ENCODE measurements around the gene GFPT1. TPM values are rescaled to one million over a fixed set of nuclear protein-coding genes. Genes with fewer than 3 reads are reported as not detected.
"Not testable (repeated sequence)": the region's sequence is repeated elsewhere in the genome, so short reads cannot be mapped to it uniquely, and the experiment has no call there.

GFPT1 gene
- total RNA-seq, 5 donors from 2014 or later (not counting 1 experiment from before 2014, with no cell fraction given), result 14.9 to 22.1 (median 19.8) TPM

- H3K4me1 ChIP-seq (ENCODE audit: control insufficient read depth in 1 of 2, extremely low read depth in 1 of 2, insufficient read depth in 2 of 2, low read length in 2 of 2), result no peaks in the 10 kb centered on the region
- no peaks in the 10 kb centered on the region for H3K9me3 Mint-ChIP-seq
- H3K27me3 ChIP-seq (replicated peaks in 1 of 2; ENCODE audit: control insufficient read depth in 2 of 2, extremely low read depth in 1 of 2, insufficient read depth in 2 of 2, low read length in 1 of 2), result no peaks in the 10 kb centered on the region
- ATAC-seq (replicated peaks in 1 of 4) (no peak), DNase-seq (no peak)
- H3K27me3 Mint-ChIP-seq, result no peaks in the 10 kb centered on the region
- H3K9me3 ChIP-seq, result no peaks in the 10 kb centered on the region
- no peak overlapping the region for H3K4me3 Mint-ChIP-seq
- no peak overlapping the region for H3K27ac Mint-ChIP-seq
- no peak overlapping the region for H3K27ac ChIP-seq (ENCODE audit: low read length)
- no peak overlapping the region for H3K4me3 ChIP-seq (ENCODE audit: control insufficient read depth in 1 of 2, extremely low read depth in 1 of 2, low read length in 1 of 2)
- POLR2A ChIA-PET, result interaction anchor here in 1 of 2 donors (0.6 kb wide), 1 partner anchor 1586 kb away, joined by 3 read pairs; no protein-coding TSS in a partner anchor
- no CpG with 5 or more reads among the region's 1 CpG for WGBS (ENCODE audit: insufficient coverage)
- CTCF ChIA-PET, result interaction anchor here in 1 of 2 donors (0.8 kb wide), 1 partner anchor 67 kb away, joined by 3 read pairs; the partner anchor contains the start of gene NFU1
- peaks cover 50% of the 10 kb centered on the region for H3K36me3 Mint-ChIP-seq
- H3K4me1 Mint-ChIP-seq, result peaks cover 0 to 5% (median 1%) of the 10 kb centered on the region in 3 donors
- peaks cover 17 to 53% of the 10 kb centered on the region in 2 donors for H3K36me3 ChIP-seq (ENCODE audit: control insufficient read depth in 2 of 2, extremely low read depth in 1 of 2, insufficient read depth in 1 of 2, low read length in 1 of 2)
Observed at GRCh38 chr2:69369802-69370201, 17.2 kb downstream of the GFPT1 start.

GRCh38 chr2:69368588-69368987 is 18.4 kb downstream of the GFPT1 start:
- Histone ChIP-seq H3K9me3 (no peaks in the 10 kb centered on the region), H3K4me1 (ENCODE audit: control insufficient read depth in 1 of 2, extremely low read depth in 1 of 2, insufficient read depth in 2 of 2, low read length in 2 of 2) (no peaks in the 10 kb centered on the region), H3K27ac (ENCODE audit: low read length) (no peak overlapping the region), H3K4me3 (ENCODE audit: control insufficient read depth in 1 of 2, extremely low read depth in 1 of 2, low read length in 1 of 2) (no peak overlapping the region), H3K27me3 (replicated peaks in 1 of 2; ENCODE audit: control insufficient read depth in 2 of 2, extremely low read depth in 1 of 2, insufficient read depth in 2 of 2, low read length in 1 of 2) (no peaks in the 10 kb centered on the region), H3K36me3 (ENCODE audit: control insufficient read depth in 2 of 2, extremely low read depth in 1 of 2, insufficient read depth in 1 of 2, low read length in 1 of 2) (peaks cover 17 to 54% of the 10 kb centered on the region in 2 donors)
- peaks cover 52% of the 10 kb centered on the region for H3K36me3 Mint-ChIP-seq
- no peaks in the 10 kb centered on the region for H3K9me3 Mint-ChIP-seq
- POLR2A ChIA-PET, result interaction anchor here in 1 of 2 donors (0.6 kb wide), 1 partner anchor 228 kb away, joined by 5 read pairs; no protein-coding TSS in a partner anchor
- DNase-seq, result no peak
- 100% methylated on average over 4 of the region's 7 CpGs for WGBS (ENCODE audit: insufficient coverage)
- CTCF ChIA-PET, result no interaction called here
- peaks cover 0 to 4% (median 0%) of the 10 kb centered on the region in 3 donors for H3K4me1 Mint-ChIP-seq
- no peaks in the 10 kb centered on the region for H3K27me3 Mint-ChIP-seq
- H3K27ac Mint-ChIP-seq, result no peak overlapping the region
- no peak for ATAC-seq (replicated peaks in 1 of 4)
- H3K4me3 Mint-ChIP-seq, result no peak overlapping the region

- Histone ChIP-seq H3K27ac (ENCODE audit: low read length) (no peak overlapping the region), H3K4me3 (ENCODE audit: control insufficient read depth in 1 of 2, extremely low read depth in 1 of 2, low read length in 1 of 2) (no peak overlapping the region), H3K36me3 (ENCODE audit: control insufficient read depth in 2 of 2, extremely low read depth in 1 of 2, insufficient read depth in 1 of 2, low read length in 1 of 2) (peaks cover 2 to 69% of the 10 kb centered on the region in 2 donors), H3K4me1 (ENCODE audit: control insufficient read depth in 1 of 2, extremely low read depth in 1 of 2, insufficient read depth in 2 of 2, low read length in 2 of 2) (no peaks in the 10 kb centered on the region), H3K27me3 (replicated peaks in 1 of 2; ENCODE audit: control insufficient read depth in 2 of 2, extremely low read depth in 1 of 2, insufficient read depth in 2 of 2, low read length in 1 of 2) (no peaks in the 10 kb centered on the region), H3K9me3 (no peaks in the 10 kb centered on the region)
- CTCF ChIA-PET, result no interaction called here
- Mint-ChIP-seq H3K27me3 (no peaks in the 10 kb centered on the region), H3K4me1 (no peaks in the 10 kb centered on the region), H3K27ac (no peak overlapping the region), H3K4me3 (no peak overlapping the region), H3K36me3 (peaks cover 49% of the 10 kb centered on the region), H3K9me3 (no peaks in the 10 kb centered on the region)
- DNase-seq, result no peak
- POLR2A ChIA-PET, result no interaction called here
- no peak for ATAC-seq (replicated peaks in 1 of 4)
Observed at GRCh38 chr2:69359371-69359770, 27.7 kb downstream of the GFPT1 start.

- Mint-ChIP-seq H3K4me1 (no peaks in the 10 kb centered on the region), H3K27me3 (no peaks in the 10 kb centered on the region), H3K9me3 (no peaks in the 10 kb centered on the region), H3K4me3 (no peak overlapping the region), H3K27ac (no peak overlapping the region), H3K36me3 (peaks cover 54% of the 10 kb centered on the region)
- ChIA-PET CTCF (no interaction called here), POLR2A (no interaction called here)
- DNase-seq (no peak), ATAC-seq (replicated peaks in 1 of 4) (no peak)
- Histone ChIP-seq H3K9me3 (no peaks in the 10 kb centered on the region), H3K27me3 (replicated peaks in 1 of 2; ENCODE audit: control insufficient read depth in 2 of 2, extremely low read depth in 1 of 2, insufficient read depth in 2 of 2, low read length in 1 of 2) (no peaks in the 10 kb centered on the region), H3K4me1 (ENCODE audit: control insufficient read depth in 1 of 2, extremely low read depth in 1 of 2, insufficient read depth in 2 of 2, low read length in 2 of 2) (no peaks in the 10 kb centered on the region), H3K4me3 (ENCODE audit: control insufficient read depth in 1 of 2, extremely low read depth in 1 of 2, low read length in 1 of 2) (no peak overlapping the region), H3K27ac (ENCODE audit: low read length) (no peak overlapping the region), H3K36me3 (ENCODE audit: control insufficient read depth in 2 of 2, extremely low read depth in 1 of 2, insufficient read depth in 1 of 2, low read length in 1 of 2) (peaks cover 2 to 74% of the 10 kb centered on the region in 2 donors)
- WGBS (ENCODE audit: insufficient coverage), result no CpG with 5 or more reads among the region's 3 CpGs
Observed at GRCh38 chr2:69358914-69359313, 28.1 kb downstream of the GFPT1 start.

GRCh38 chr2:69356471-69356870 is 30.6 kb downstream of the GFPT1 start:
- ChIA-PET CTCF (no interaction called here), POLR2A (interaction anchor here in 1 of 2 donors (0.7 kb wide), 1 partner anchor 9 kb away, joined by 15 read pairs; no protein-coding TSS in a partner anchor)
- no peak overlapping the region for H3K4me3 Mint-ChIP-seq
- no peaks in the 10 kb centered on the region for H3K9me3 Mint-ChIP-seq
- Histone ChIP-seq H3K9me3 (no peaks in the 10 kb centered on the region), H3K36me3 (ENCODE audit: control insufficient read depth in 2 of 2, extremely low read depth in 1 of 2, insufficient read depth in 1 of 2, low read length in 1 of 2) (peaks cover 2 to 60% of the 10 kb centered on the region in 2 donors), H3K4me1 (ENCODE audit: control insufficient read depth in 1 of 2, extremely low read depth in 1 of 2, insufficient read depth in 2 of 2, low read length in 2 of 2) (no peaks in the 10 kb centered on the region), H3K4me3 (ENCODE audit: control insufficient read depth in 1 of 2, extremely low read depth in 1 of 2, low read length in 1 of 2) (no peak overlapping the region), H3K27me3 (replicated peaks in 1 of 2; ENCODE audit: control insufficient read depth in 2 of 2, extremely low read depth in 1 of 2, insufficient read depth in 2 of 2, low read length in 1 of 2) (no peaks in the 10 kb centered on the region), H3K27ac (ENCODE audit: low read length) (no peak overlapping the region)
- no peak overlapping the region for H3K27ac Mint-ChIP-seq
- H3K36me3 Mint-ChIP-seq, result peaks cover 50% of the 10 kb centered on the region
- no peaks in the 10 kb centered on the region for H3K27me3 Mint-ChIP-seq
- H3K4me1 Mint-ChIP-seq, result no peaks in the 10 kb centered on the region
- DNase-seq (no peak), ATAC-seq (replicated peaks in 1 of 4) (no peak)
- 100% methylated on average over 1 of the region's 5 CpGs for WGBS (ENCODE audit: insufficient coverage)

GRCh38 chr2:69354976-69355375 is 32.1 kb downstream of the GFPT1 start:
- H3K36me3 ChIP-seq (ENCODE audit: control insufficient read depth in 2 of 2, extremely low read depth in 1 of 2, insufficient read depth in 1 of 2, low read length in 1 of 2), result peaks cover 0 to 53% of the 10 kb centered on the region in 2 donors
- H3K27me3 Mint-ChIP-seq; H3K4me1 Mint-ChIP-seq; CTCF ChIA-PET; H3K27me3 ChIP-seq (replicated peaks in 1 of 2; ENCODE audit: control insufficient read depth in 2 of 2, extremely low read depth in 1 of 2, insufficient read depth in 2 of 2, low read length in 1 of 2); ATAC-seq (replicated peaks in 1 of 4); H3K4me3 ChIP-seq (ENCODE audit: control insufficient read depth in 1 of 2, extremely low read depth in 1 of 2, low read length in 1 of 2); H3K27ac Mint-ChIP-seq; H3K4me3 Mint-ChIP-seq; H3K9me3 ChIP-seq; H3K4me1 ChIP-seq (ENCODE audit: control insufficient read depth in 1 of 2, extremely low read depth in 1 of 2, insufficient read depth in 2 of 2, low read length in 2 of 2); H3K27ac ChIP-seq (ENCODE audit: low read length); DNase-seq; H3K9me3 Mint-ChIP-seq: not testable (repeated sequence)
- POLR2A ChIA-PET, result interaction anchor here in 1 of 2 donors (0.9 kb wide), 1 partner anchor 170 kb away, joined by 3 read pairs; no protein-coding TSS in a partner anchor
- no CpG with 5 or more reads among the region's 3 CpGs for WGBS (ENCODE audit: insufficient coverage)
- peaks cover 49% of the 10 kb centered on the region for H3K36me3 Mint-ChIP-seq

GRCh38 chr2:69353360-69353759 is 33.7 kb downstream of the GFPT1 start:
- peaks cover 52% of the 10 kb centered on the region for H3K36me3 Mint-ChIP-seq
- Histone ChIP-seq H3K36me3 (ENCODE audit: control insufficient read depth in 2 of 2, extremely low read depth in 1 of 2, insufficient read depth in 1 of 2, low read length in 1 of 2) (peaks cover 0 to 57% of the 10 kb centered on the region in 2 donors), H3K4me3 (ENCODE audit: control insufficient read depth in 1 of 2, extremely low read depth in 1 of 2, low read length in 1 of 2) (no peak overlapping the region), H3K27me3 (replicated peaks in 1 of 2; ENCODE audit: control insufficient read depth in 2 of 2, extremely low read depth in 1 of 2, insufficient read depth in 2 of 2, low read length in 1 of 2) (no peaks in the 10 kb centered on the region), H3K9me3 (no peaks in the 10 kb centered on the region), H3K4me1 (ENCODE audit: control insufficient read depth in 1 of 2, extremely low read depth in 1 of 2, insufficient read depth in 2 of 2, low read length in 2 of 2) (no peaks in the 10 kb centered on the region), H3K27ac (ENCODE audit: low read length) (no peak overlapping the region)
- POLR2A ChIA-PET, result no interaction called here
- H3K4me1 Mint-ChIP-seq, result no peaks in the 10 kb centered on the region
- DNase-seq, result no peak
- no peaks in the 10 kb centered on the region for H3K27me3 Mint-ChIP-seq
- CTCF ChIA-PET, result no interaction called here
- no peaks in the 10 kb centered on the region for H3K9me3 Mint-ChIP-seq
- H3K27ac Mint-ChIP-seq, result no peak overlapping the region
- H3K4me3 Mint-ChIP-seq, result no peak overlapping the region
- 89% methylated on average over 3 of the region's 5 CpGs for WGBS (ENCODE audit: insufficient coverage)
- no peak for ATAC-seq (replicated peaks in 1 of 4)

All from T-cell (primary cell).